ENCODE data around the gene FBXO28.

GRCh38 chr1:224183591-224184312 is 69.8 kb downstream of the FBXO28 start:
- TF ChIP-seq, protein P1, sequence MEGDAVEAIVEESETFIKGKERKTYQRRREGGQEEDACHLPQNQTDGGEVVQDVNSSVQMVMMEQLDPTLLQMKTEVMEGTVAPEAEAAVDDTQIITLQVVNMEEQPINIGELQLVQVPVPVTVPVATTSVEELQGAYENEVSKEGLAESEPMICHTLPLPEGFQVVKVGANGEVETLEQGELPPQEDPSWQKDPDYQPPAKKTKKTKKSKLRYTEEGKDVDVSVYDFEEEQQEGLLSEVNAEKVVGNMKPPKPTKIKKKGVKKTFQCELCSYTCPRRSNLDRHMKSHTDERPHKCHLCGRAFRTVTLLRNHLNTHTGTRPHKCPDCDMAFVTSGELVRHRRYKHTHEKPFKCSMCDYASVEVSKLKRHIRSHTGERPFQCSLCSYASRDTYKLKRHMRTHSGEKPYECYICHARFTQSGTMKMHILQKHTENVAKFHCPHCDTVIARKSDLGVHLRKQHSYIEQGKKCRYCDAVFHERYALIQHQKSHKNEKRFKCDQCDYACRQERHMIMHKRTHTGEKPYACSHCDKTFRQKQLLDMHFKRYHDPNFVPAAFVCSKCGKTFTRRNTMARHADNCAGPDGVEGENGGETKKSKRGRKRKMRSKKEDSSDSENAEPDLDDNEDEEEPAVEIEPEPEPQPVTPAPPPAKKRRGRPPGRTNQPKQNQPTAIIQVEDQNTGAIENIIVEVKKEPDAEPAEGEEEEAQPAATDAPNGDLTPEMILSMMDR (IDR thresholded peaks at IDR 0.05): no peak
- TF ChIP-seq EZH2 (IDR thresholded peaks at IDR 0.05) (peak; percentile 13), EZH2phosphoT487 (IDR thresholded peaks at IDR 0.05) (no peak)
